ENCODE measurements around the gene CNOT2. TPM values are rescaled to one million over a fixed set of nuclear protein-coding genes. Genes with fewer than 3 reads are reported as not detected.

The CNOT2 gene
- total and polyA plus RNA-seq, 4 donors, result 17.5 to 93.4 (median 49.0) TPM

DNA sequence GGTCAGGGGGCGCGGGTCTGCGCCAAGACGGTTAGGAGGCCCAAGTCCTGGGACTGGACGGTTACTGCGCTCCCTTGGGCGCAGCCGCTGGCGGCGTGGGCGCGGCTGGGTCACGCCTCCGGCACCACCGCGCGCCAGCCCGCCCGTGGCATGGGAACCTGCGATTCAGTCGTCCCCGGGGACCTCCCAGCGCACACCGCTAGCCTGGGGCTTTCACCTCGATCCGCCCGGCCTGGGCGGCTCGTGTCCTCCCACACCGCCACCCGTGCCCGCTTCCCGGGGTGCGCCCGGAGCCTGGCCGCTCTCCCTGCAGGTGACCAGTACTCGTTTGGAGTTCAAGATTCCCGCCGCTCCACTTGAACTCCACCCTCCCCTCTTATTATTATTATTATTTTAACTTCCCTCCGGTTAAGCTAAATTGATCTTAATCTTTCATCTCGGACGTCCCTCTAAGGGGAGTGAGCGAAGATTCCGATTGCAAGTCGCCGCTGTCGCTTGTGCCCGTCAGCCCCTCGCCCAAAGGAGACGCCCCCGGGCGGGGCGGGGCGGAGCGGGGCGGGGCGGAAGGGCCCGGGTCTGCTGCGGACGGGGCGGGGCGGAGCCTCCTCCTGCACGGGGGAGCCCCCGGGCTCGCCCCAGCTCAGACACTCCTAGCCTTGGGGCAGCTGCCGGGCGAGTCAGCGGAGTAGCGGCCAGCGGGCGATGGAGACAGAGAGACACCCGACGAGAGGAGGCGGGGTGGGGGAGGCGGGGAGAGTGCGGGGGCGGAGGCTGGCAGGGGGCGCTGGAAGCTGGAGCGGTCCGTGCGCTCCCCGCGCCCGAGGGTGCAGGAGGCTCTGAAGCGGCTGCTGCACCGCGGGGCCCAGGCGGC, 122.7 kb downstream of the CNOT2 start, which contains the start of gene KCNMB4 (continued):
- TF ChIP-seq, protein P1, sequence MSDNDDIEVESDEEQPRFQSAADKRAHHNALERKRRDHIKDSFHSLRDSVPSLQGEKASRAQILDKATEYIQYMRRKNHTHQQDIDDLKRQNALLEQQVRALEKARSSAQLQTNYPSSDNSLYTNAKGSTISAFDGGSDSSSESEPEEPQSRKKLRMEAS (IDR thresholded peaks at IDR 0.05), result no peak
- TF ChIP-seq, protein P2, sequence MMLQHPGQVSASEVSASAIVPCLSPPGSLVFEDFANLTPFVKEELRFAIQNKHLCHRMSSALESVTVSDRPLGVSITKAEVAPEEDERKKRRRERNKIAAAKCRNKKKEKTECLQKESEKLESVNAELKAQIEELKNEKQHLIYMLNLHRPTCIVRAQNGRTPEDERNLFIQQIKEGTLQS (IDR thresholded peaks at IDR 0.05), result no peak

DNA sequence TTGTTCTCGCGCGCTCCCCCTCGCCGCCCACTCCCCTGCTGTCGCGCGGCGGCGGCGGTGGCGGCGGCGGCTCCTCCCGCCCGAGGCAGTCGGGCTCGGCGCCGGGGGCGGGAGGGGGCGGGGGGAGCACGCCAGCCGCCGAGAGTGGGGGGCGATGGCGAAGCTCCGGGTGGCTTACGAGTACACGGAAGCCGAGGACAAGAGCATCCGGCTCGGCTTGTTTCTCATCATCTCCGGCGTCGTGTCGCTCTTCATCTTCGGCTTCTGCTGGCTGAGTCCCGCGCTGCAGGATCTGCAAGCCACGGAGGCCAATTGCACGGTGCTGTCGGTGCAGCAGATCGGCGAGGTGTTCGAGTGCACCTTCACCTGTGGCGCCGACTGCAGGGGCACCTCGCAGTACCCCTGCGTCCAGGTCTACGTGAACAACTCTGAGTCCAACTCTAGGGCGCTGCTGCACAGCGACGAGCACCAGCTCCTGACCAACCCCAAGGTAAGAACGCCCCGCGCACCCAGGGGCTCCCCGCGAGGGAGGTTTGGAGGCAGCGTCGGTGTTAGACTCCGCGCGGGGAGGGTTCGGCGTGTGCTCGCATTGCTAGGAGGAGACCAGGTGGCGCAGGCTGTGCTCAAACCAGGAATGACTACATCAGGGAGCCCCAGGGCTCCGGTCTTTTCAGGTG, 123.5 kb downstream of the CNOT2 start:
- WGBS, result 2% methylated on average over 69 of the region's 69 CpGs
- TF ChIP-seq EGR1 (IDR thresholded peaks at IDR 0.05; ENCODE audit: low read depth in 2 of 2) (no peak), HNF4A (conservative IDR thresholded peaks at IDR 0.05) (no peak), RAD21 (IDR thresholded peaks at IDR 0.05) (no peak), TAF1 (conservative IDR thresholded peaks at IDR 0.05) (no peak), JUND (IDR thresholded peaks at IDR 0.05) (no peak), SP1 (IDR thresholded peaks at IDR 0.05) (no peak), FOXA2 (IDR thresholded peaks at IDR 0.05) (no peak), GABPA (IDR thresholded peaks at IDR 0.05 in 1 of 2, conservative IDR thresholded peaks at IDR 0.05 in 1 of 2) (no peak), NR2F2 (IDR thresholded peaks at IDR 0.05) (no peak), YY1 (IDR thresholded peaks at IDR 0.05) (no peak), RXRA (IDR thresholded peaks at IDR 0.05) (no peak), FOXA1 (IDR thresholded peaks at IDR 0.05) (no peak), HNF4G (IDR thresholded peaks at IDR 0.05) (no peak)
- TF ChIP-seq, protein P2 (IDR thresholded peaks at IDR 0.05), result no peak
- TF ChIP-seq, protein P1 (IDR thresholded peaks at IDR 0.05), result no peak
- TF ChIP-seq, protein P3, sequence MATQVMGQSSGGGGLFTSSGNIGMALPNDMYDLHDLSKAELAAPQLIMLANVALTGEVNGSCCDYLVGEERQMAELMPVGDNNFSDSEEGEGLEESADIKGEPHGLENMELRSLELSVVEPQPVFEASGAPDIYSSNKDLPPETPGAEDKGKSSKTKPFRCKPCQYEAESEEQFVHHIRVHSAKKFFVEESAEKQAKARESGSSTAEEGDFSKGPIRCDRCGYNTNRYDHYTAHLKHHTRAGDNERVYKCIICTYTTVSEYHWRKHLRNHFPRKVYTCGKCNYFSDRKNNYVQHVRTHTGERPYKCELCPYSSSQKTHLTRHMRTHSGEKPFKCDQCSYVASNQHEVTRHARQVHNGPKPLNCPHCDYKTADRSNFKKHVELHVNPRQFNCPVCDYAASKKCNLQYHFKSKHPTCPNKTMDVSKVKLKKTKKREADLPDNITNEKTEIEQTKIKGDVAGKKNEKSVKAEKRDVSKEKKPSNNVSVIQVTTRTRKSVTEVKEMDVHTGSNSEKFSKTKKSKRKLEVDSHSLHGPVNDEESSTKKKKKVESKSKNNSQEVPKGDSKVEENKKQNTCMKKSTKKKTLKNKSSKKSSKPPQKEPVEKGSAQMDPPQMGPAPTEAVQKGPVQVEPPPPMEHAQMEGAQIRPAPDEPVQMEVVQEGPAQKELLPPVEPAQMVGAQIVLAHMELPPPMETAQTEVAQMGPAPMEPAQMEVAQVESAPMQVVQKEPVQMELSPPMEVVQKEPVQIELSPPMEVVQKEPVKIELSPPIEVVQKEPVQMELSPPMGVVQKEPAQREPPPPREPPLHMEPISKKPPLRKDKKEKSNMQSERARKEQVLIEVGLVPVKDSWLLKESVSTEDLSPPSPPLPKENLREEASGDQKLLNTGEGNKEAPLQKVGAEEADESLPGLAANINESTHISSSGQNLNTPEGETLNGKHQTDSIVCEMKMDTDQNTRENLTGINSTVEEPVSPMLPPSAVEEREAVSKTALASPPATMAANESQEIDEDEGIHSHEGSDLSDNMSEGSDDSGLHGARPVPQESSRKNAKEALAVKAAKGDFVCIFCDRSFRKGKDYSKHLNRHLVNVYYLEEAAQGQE (IDR thresholded peaks at IDR 0.05), result no peak
- TF ChIP-seq, protein P4, sequence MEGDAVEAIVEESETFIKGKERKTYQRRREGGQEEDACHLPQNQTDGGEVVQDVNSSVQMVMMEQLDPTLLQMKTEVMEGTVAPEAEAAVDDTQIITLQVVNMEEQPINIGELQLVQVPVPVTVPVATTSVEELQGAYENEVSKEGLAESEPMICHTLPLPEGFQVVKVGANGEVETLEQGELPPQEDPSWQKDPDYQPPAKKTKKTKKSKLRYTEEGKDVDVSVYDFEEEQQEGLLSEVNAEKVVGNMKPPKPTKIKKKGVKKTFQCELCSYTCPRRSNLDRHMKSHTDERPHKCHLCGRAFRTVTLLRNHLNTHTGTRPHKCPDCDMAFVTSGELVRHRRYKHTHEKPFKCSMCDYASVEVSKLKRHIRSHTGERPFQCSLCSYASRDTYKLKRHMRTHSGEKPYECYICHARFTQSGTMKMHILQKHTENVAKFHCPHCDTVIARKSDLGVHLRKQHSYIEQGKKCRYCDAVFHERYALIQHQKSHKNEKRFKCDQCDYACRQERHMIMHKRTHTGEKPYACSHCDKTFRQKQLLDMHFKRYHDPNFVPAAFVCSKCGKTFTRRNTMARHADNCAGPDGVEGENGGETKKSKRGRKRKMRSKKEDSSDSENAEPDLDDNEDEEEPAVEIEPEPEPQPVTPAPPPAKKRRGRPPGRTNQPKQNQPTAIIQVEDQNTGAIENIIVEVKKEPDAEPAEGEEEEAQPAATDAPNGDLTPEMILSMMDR (IDR thresholded peaks at IDR 0.05; ENCODE audit: low read depth, low read length, missing input control), result no peak
- TF ChIP-seq, protein P5, sequence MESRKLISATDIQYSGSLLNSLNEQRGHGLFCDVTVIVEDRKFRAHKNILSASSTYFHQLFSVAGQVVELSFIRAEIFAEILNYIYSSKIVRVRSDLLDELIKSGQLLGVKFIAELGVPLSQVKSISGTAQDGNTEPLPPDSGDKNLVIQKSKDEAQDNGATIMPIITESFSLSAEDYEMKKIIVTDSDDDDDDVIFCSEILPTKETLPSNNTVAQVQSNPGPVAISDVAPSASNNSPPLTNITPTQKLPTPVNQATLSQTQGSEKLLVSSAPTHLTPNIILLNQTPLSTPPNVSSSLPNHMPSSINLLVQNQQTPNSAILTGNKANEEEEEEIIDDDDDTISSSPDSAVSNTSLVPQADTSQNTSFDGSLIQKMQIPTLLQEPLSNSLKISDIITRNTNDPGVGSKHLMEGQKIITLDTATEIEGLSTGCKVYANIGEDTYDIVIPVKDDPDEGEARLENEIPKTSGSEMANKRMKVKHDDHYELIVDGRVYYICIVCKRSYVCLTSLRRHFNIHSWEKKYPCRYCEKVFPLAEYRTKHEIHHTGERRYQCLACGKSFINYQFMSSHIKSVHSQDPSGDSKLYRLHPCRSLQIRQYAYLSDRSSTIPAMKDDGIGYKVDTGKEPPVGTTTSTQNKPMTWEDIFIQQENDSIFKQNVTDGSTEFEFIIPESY (IDR thresholded peaks at IDR 0.05), result no peak
- Histone ChIP-seq H3K9ac (ENCODE audit: low read depth in 1 of 2, low read length in 2 of 2) (no peak overlapping the region), H3K27me3 (ENCODE audit: control insufficient read depth in 4 of 4, insufficient read depth in 4 of 4, low read length in 3 of 4) (peaks cover 0 to 3% (median 1%) of the 10 kb centered on the region in 4 donors), H3K27ac (ENCODE audit: low read depth in 1 of 2, low read length in 2 of 2) (no peak overlapping the region), H3K4me1 (ENCODE audit: control insufficient read depth in 4 of 4, insufficient read depth in 4 of 4, low read length in 3 of 4) (peaks cover 8 to 20% (median 17%) of the 10 kb centered on the region in 4 donors), H3K4me3 (ENCODE audit: low read depth in 1 of 3, low read length in 3 of 3) (peak overlapping the region; percentile 30 to 84 (median 79)), H3K36me3 (ENCODE audit: control insufficient read depth in 4 of 4, insufficient read depth in 3 of 4, low read depth in 1 of 4, low read length in 3 of 4) (no peaks in the 10 kb centered on the region), H3K9me3 (ENCODE audit: control insufficient read depth in 4 of 4, low read length in 3 of 4) (no peaks in the 10 kb centered on the region)
- peak; percentile 37 for DNase-seq (ENCODE audit: low spot score)

Data from liver (tissue), 9 donors.